SW 1271 (cell line): Measurements from ENCODE around the gene NUDT8.
A peak's percentile ranks its signal among the peaks of the same experiment; 100 is the strongest.
"Not testable (repeated sequence)": the region's sequence is repeated elsewhere in the genome, so short reads cannot be mapped to it uniquely, and the experiment has no call there.

Source experiments
- DNase-seq, 2 experiments: peaks; one replicate each; lab custom pipeline; 2025; lab: John Stamatoyannopoulos, UW

NUDT8 gene

GRCh38 chr11:67628710-67629385 lies 889 bp downstream of the NUDT8 start:
- no peak for DNase-seq

- DNase-seq, result no peak
These were observed 1.7 kb downstream of the NUDT8 start for GRCh38 chr11:67627812-67628624.

GRCh38 chr11:67627441-67627811 lies 2.3 kb downstream of the NUDT8 start:
- DNase-seq, result no peak

- no peak for DNase-seq
These were observed 2.8 kb downstream of the NUDT8 start for GRCh38 chr11:67626970-67627369.

- not testable (repeated sequence) for DNase-seq
These were observed 3.5 kb downstream of the NUDT8 start for GRCh38 chr11:67626131-67626833.

- not testable (repeated sequence) for DNase-seq
These were observed 5.9 kb downstream of the NUDT8 start for GRCh38 chr11:67623795-67624194.

- DNase-seq, result not testable (repeated sequence)
These were observed 6.8 kb downstream of the NUDT8 start for GRCh38 chr11:67622905-67623304.

- not testable (repeated sequence) for DNase-seq
These were observed 7.8 kb downstream of the NUDT8 start for GRCh38 chr11:67621928-67622327.

GRCh38 chr11:67620621-67621020 lies 9.1 kb downstream of the NUDT8 start:
- not testable (repeated sequence) for DNase-seq

- not testable (repeated sequence) for DNase-seq
These were observed 9.8 kb downstream of the NUDT8 start for GRCh38 chr11:67619683-67620618.

GRCh38 chr11:67618901-67619659 lies 10.7 kb downstream of the NUDT8 start:
- DNase-seq, result not testable (repeated sequence)

GRCh38 chr11:67617243-67617953 lies 12.3 kb downstream of the NUDT8 start:
- no peak for DNase-seq

GRCh38 chr11:67616431-67617242 lies 13.1 kb downstream of the NUDT8 start:
- DNase-seq, result no peak

GRCh38 chr11:67615728-67616430 lies 13.9 kb downstream of the NUDT8 start:
- no peak for DNase-seq

- DNase-seq, result peak in 1 of 2 experiments; percentile 30
These were observed 14.7 kb downstream of the NUDT8 start for GRCh38 chr11:67614730-67615714.

- DNase-seq, result peak in 1 of 2 experiments; percentile 10
These were observed 15.6 kb downstream of the NUDT8 start for GRCh38 chr11:67613960-67614715.
